Measurements from ENCODE around the gene MAS1.

DNA sequence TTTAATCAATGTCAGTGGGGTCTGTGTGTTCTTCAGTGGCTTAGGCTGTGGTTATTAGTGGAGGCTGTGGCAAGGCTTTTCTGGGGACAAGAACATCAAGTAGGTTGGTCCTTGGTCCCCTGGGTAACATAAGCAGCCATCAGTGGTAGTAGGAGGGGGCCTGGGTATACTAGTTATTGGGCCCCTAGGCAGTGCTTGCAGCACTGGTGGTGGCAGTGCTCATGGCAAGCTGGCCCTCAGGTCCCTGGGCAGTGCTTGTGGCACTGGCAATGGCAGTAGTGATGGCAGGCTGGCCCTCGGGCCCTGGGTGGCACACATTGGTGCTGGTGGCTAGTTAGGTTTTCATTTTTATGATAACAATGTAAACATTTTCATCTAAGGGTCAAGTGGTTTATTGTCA lies 32.5 kb upstream of the MAS1 start:
- TF ChIP-seq EZH2 (IDR thresholded peaks at IDR 0.05) (no peak), POLR2AphosphoS5 (IDR thresholded peaks at IDR 0.05; ENCODE audit: borderline replicate concordance, low read depth, low read length) (no peak)

All from SK-N-MC (cell line).